ENCODE data around the gene MIGA2.
A peak's percentile ranks its signal among the peaks of the same experiment; 100 is the strongest.

Gene MIGA2

DNA sequence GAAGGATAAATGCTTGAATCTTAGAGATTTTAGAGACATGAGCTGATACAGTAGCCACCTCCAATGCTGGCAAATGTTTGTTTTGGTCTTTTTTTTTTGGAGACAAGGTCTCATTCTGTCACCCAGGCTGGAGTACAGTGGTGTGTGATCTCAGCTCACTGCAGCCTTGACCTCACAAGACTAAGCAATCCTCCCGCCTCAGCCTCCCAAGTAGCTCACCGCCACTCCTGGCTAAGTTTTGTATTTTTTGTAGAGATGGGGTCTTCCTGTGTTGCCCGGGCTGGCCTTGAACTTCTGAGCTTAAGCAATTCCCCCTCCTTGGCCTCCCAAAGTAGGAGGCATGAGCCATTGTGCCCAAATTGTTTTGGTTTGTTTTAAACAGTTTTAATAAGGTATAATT, 37.7 kb downstream of the MIGA2 start:
- Mint-ChIP-seq H3K27ac (no peak overlapping the region), H3K36me3 (ENCODE audit: low read depth) (no peaks in the 10 kb centered on the region), H3K4me1 (no peaks in the 10 kb centered on the region), H3K9me3 (no peaks in the 10 kb centered on the region), H3K27me3 (ENCODE audit: low read depth) (no peaks in the 10 kb centered on the region), H3K4me3 (no peak overlapping the region)
- TF ChIP-seq, protein P1, sequence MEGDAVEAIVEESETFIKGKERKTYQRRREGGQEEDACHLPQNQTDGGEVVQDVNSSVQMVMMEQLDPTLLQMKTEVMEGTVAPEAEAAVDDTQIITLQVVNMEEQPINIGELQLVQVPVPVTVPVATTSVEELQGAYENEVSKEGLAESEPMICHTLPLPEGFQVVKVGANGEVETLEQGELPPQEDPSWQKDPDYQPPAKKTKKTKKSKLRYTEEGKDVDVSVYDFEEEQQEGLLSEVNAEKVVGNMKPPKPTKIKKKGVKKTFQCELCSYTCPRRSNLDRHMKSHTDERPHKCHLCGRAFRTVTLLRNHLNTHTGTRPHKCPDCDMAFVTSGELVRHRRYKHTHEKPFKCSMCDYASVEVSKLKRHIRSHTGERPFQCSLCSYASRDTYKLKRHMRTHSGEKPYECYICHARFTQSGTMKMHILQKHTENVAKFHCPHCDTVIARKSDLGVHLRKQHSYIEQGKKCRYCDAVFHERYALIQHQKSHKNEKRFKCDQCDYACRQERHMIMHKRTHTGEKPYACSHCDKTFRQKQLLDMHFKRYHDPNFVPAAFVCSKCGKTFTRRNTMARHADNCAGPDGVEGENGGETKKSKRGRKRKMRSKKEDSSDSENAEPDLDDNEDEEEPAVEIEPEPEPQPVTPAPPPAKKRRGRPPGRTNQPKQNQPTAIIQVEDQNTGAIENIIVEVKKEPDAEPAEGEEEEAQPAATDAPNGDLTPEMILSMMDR (IDR thresholded peaks at IDR 0.05; ENCODE audit: unreplicated experiment in 3 of 3) = no peak

DNA sequence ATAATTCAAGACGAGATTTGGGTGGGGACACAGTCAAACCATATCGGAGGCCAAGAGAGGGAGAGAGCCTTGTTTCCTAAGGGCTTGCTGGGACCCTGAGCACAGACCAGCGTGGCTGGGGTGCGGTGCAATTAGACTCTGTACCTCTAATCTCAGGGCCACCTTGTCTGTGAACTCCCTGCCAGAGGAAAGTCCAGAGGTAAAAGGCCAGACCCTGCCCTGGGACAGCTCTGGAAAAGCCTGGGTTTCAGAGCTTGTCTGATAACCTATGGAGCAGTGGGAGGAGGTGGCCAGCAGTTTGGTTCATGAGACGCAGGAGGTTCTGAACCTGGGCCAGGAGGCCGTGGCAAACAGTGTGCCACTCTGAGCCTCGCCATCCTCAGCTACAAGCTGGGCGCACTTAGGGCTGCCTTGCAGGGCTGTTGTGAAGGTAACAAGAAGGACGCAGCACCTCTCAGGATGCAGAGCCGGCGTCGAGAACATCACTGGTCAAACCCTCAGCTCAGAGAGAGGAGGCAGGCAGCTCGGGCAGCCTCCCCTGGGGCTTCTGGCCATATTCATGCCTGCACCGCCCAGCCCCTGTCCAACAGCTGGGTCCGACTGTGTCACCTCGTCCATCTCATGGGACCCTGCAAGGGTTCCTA, 39.7 kb downstream of the MIGA2 start:
- Mint-ChIP-seq H3K4me3 (no peak overlapping the region), H3K27ac (no peak overlapping the region), H3K4me1 (peaks cover 7% of the 10 kb centered on the region), H3K27me3 (ENCODE audit: low read depth) (no peaks in the 10 kb centered on the region), H3K9me3 (no peaks in the 10 kb centered on the region), H3K36me3 (ENCODE audit: low read depth) (no peaks in the 10 kb centered on the region)
- TF ChIP-seq, protein P1 (IDR thresholded peaks at IDR 0.05; ENCODE audit: unreplicated experiment in 3 of 3) = no peak

DNA sequence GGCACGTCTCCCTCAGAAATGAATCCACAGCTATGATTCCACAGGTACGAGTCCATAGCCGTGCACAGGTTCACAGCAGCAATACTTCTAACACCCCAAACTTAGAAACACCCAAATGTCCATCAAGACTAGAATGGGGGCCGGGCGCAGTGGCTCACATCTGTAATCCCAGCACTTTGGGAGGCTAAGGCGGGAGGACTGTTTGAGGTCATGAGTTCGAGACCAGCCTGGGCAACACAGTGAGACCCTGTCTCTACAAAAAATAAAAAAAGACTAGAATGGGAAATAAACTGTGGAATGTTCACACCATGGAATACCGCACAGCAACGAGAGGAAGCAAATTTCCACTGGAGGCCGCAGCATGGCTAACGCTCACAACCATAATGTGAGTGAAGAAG, 40.2 kb downstream of the MIGA2 start:
- Mint-ChIP-seq H3K4me3 (no peak overlapping the region), H3K27ac (no peak overlapping the region), H3K4me1 (peaks cover 7% of the 10 kb centered on the region), H3K36me3 (ENCODE audit: low read depth) (no peaks in the 10 kb centered on the region), H3K27me3 (ENCODE audit: low read depth) (no peaks in the 10 kb centered on the region), H3K9me3 (no peaks in the 10 kb centered on the region)
- TF ChIP-seq, protein P1 (IDR thresholded peaks at IDR 0.05; ENCODE audit: unreplicated experiment in 3 of 3) = no peak

DNA sequence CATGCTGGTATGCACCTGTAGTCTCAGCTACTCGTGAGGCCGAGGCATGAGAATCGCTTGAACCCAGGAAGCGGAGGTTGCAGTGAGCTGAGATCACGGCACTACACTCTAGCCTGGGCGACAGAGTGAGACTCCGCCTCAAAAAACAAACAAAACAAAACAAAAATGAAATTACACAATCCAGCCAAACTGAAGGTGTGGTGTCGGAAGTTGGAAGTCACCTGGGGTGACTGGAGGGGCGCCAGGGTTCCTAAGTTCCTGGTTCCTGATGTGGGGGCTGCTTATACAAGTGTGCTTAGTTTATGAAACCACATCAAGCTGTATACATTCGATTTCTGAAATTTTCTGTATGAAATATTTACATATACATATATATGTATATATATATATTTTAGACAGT, 40.8 kb downstream of the MIGA2 start:
- H3K27ac Mint-ChIP-seq = no peak overlapping the region
- peaks cover 7% of the 10 kb centered on the region for H3K4me1 Mint-ChIP-seq
- H3K4me3 Mint-ChIP-seq = no peak overlapping the region
- H3K27me3 Mint-ChIP-seq (ENCODE audit: low read depth) = no peaks in the 10 kb centered on the region
- no peaks in the 10 kb centered on the region for H3K9me3 Mint-ChIP-seq
- TF ChIP-seq, protein P1 (IDR thresholded peaks at IDR 0.05; ENCODE audit: unreplicated experiment in 3 of 3) = no peak
- no peaks in the 10 kb centered on the region for H3K36me3 Mint-ChIP-seq (ENCODE audit: low read depth)

DNA sequence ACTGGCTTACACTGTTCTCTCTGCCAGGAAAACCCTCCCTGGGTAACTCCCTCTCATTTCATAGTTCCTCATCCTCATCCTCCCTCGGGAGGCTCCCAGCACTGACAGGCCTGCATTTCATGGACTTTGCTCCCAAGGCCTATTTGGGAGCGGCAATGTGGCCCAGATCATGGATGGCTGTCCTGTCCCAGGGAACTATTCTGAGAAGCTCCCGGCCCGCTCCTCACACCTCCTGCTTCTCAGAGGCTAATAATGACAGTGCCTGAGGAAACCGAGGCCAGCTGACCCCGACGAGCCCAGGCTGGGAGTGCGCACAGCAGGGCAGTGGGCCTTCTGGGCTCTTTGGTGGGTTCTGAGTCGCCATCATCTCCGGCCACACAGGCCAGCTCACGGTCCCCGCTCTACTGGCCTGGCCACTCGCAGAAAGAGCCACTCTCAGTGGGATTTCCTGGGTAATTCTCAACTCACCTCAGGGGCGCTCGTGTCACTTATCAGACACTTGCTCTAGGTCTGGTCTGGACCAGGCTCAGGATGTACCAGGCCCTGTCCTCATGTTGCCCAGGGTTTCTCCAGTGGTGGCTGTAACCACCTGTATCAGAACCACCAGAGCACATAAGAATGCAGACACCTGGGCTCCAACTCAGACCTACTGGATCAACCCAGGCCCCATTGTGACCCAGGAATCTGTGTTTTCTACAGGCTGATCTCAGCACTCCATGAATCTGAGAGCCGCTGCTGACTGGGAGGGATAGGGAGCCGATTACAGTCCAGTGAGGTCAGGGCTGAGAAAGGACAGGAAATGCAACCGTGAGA, 42.5 kb downstream of the MIGA2 start:
- peaks cover 7% of the 10 kb centered on the region for H3K4me1 Mint-ChIP-seq
- TF ChIP-seq, protein P1 (IDR thresholded peaks at IDR 0.05; ENCODE audit: unreplicated experiment in 3 of 3) = no peak
- peak overlapping the region; percentile 92 to 93 (median 93) for H3K4me3 Mint-ChIP-seq
- no peaks in the 10 kb centered on the region for H3K9me3 Mint-ChIP-seq
- no peaks in the 10 kb centered on the region for H3K36me3 Mint-ChIP-seq (ENCODE audit: low read depth)
- H3K27me3 Mint-ChIP-seq (ENCODE audit: low read depth) = no peaks in the 10 kb centered on the region
- H3K27ac Mint-ChIP-seq = no peak overlapping the region
